ENCODE measurements around the gene PEAK1.
"Not testable (repeated sequence)": the region's sequence is repeated elsewhere in the genome, so short reads cannot be mapped to it uniquely, and the experiment has no call there.

PEAK1 gene

DNA sequence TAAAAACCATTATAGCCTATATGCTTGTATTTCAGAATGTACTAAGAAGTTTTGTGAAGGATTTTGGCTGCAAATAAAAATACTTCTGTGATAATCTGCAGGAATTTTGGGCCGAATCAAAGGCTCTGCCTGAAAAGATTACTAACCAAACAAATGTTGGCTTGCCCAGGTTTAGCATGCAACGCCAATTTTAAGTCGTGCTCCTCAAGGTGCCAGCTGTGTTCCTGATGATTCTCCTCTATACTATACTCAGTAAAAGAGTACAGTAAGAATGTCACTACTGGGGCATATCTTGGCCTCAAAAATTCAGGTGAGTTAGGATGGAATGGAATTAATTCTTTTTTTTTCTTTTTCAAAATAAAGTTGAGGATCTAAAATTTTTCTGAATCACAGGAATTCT, 198.2 kb downstream of the PEAK1 start:
- no peak for DNase-seq (ENCODE audit: low spot score)

DNA sequence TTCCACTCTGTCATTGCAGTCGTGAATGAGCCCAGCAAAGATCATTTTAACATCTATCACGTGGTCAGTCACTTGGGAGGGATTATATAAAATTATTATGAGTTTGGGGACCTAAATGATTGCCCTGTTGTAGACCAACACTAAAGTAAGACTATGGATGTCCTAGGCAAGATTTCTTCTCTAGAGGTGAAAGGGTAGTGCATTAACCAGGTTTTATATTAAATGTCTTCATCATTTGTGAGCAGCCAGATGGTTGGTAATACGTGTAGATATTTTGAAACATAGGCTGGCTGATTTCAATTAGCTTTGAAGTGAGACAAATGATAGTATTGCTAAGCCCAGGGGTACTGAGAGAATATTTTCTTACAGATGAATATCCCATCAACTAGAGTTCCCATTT, 198.7 kb downstream of the PEAK1 start:
- no peak for DNase-seq (ENCODE audit: low spot score)

DNA sequence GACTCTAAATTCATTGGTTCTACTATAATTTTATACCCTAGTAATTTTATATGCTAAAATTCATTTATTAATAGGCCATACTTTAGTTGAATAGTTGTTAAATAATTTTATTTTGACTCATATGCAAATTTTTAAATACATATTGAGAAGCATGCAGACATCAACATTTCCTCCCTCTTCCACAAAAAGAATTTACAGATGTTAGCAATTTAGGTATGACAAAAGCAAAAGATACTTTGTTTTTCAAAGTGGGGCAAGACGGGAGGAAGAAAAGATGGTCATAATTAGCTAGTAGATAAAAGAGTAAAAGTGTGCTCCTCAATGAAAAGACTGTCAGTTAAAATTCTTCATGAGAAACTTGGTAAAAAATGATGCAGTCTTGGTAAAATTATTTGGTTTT, 200.1 kb downstream of the PEAK1 start:
- DNase-seq (ENCODE audit: low spot score) = no peak

DNA sequence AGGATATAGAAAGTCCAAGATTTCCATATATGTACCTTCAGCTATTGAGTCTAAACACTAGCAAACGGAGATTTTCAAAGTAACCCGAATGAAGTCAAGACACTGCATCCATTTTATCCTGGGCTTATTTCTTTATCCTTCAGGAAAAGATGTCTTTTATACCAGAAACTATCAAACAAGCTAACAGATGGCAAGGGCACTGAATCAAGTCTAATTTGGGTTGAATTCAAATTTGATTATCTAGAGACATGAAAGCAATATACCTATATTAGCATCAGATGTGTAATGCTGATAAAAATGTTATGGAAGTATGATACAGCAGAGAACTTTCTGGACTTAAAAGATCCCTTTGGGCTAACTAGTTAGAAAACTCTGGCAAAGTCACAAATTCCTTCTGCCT, 210.7 kb downstream of the PEAK1 start:
- DNase-seq (ENCODE audit: low spot score) = no peak

DNA sequence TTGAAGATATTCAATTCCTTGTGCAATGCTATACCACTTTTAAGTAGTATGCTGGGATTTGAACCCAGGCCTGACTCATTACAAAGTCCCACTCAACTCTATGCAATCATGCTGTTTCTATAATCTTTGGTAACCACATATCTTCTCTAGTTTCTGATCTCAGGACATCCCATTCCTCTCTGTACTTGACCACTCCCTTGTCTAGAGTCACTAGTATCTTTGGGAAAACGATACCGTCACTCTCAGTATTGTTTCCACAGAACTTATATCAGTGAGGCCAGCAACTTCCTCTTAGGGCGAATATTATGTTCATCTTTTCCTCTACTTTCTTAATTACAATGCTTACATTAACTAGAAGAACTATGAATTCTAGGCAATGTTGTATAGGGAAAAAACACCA, 211.7 kb downstream of the PEAK1 start:
- DNase-seq (ENCODE audit: low spot score) = no peak

DNA sequence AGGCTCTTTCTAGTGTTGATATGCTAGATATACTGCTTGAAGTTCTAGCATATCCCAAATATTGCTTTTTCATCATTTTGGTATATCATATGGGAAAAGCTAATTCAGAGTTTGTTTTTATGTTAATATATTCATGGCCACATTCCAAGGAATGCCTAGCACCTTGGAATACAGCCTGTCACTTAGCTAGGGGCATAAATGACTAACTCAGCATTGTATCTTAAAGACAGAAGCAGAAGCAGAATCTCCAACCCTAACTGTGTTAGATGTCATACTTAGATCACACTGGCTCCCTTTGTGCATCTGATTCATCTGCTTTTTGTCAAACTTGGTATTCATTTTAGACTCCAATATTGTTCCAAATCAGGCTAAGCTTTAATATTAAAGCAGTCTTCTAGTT, 218.2 kb downstream of the PEAK1 start:
- DNase-seq (ENCODE audit: low spot score) = no peak

DNA sequence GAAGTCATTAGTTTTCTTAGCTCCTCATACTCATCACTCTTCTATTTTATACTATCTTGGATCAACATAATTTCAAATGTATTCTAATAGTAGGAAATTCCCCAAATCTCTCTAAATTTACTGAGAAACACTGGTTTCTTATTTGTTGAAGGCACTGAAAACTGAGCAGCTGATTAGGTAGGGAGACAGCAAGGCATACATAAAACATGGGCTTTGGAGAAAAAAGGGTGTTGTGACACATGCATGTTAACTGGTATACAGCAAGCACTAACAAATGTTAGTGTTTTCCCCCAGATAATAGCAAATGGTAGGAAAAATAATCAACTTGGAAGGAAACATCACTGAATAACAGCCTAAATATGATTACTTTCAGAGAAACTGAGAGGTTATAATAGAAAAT, 223.5 kb downstream of the PEAK1 start:
- DNase-seq (ENCODE audit: low spot score) = no peak

DNA sequence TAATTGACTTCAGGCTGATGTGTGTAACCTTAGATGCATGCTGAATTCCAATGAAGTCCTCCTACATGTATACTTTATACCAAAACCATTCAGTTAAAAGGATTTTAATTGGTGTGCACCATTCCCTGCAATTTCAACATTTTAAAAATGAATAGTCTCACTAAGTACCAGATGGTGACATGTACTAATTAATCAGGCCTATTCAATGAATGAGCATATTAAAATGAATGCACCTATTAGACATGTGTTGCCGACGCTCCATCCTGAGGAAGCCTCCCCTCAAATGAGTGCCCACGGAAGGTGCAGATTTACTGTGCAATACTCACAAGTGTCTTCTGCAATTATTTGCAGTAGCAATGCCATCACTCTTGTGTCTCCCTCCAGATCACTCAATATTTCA, 224.3 kb downstream of the PEAK1 start:
- no peak for DNase-seq (ENCODE audit: low spot score)

DNA sequence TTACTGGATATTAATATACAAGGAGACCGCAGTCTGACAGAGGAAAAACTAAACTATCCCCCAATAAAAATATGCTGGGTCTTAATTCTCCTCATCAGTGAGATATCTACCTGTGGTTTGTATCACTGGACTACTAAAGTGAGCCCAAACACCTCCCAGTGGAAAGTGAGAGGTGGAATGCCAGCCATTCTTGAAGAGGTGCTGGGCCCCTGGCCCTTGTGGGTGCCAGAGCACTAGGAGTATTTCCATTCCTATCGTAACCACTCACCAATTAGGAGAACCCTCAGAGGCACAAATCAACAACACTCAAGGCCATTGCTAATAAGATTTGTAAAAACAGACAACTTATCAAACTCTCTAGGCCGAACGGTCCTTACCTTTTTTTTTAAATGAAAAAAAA, 227.5 kb downstream of the PEAK1 start:
- DNase-seq (ENCODE audit: low spot score) = no peak

DNA sequence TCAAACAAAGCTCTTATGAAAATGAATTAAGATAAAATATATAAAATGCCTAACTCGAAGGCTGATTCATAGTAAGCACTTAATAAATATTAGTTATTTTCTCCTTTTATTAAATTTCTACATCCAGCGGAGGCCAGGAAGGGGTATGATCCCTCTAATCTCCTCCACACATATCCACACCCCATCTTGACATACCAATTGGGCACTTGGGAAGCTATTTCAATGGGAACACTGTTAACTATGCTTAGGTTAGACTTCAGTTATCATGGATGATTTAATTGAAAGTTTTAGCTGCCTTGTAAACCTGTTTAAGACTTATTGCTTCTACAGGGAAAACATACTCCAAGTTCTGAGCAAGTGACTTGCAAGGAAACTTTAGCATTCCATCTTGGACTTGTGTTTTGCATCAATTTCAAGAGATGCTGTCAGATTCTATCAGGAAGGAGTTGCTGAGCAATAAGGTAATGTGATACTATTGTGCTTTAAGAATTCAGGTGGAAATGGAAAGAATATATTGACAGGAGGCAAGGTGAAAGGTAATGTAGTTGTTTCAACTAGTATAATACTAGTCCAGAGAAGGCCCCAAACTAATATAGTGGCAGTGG, 228.6 kb downstream of the PEAK1 start:
- DNase-seq (ENCODE audit: low spot score) = no peak

DNA sequence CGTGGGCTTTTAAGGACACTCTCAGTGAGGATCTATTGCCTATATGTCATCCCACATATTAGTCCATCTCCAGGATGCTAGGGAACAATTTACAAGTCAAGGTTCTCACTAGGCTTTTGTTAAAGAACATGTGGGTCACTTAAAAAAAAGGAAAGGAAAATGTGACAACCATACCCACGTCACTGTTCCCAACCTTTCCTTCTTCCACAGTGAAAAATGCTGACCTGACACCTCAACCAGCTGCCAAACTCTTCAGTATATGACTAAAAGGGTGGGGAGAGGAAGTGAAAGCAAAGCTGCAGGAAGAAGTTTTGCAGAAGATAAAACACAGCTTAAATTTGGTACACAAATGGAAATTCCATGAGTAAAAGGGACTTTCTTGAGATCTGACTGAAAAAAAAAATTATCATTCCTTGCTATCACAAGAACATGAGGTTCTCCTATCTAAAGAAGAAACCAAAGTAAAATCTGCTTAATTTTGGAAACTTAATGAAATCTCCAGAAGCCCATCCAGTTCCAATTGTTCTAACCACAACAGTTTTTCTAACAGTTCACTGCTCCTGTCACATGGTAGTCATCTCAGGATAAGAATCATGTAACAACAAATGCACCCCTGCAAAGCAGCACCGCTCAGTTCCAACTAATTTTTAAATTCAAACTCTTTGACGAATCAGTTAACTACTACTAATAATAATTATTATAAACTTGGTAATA, 232.0 kb downstream of the PEAK1 start:
- no peak for DNase-seq (ENCODE audit: low spot score)

DNA sequence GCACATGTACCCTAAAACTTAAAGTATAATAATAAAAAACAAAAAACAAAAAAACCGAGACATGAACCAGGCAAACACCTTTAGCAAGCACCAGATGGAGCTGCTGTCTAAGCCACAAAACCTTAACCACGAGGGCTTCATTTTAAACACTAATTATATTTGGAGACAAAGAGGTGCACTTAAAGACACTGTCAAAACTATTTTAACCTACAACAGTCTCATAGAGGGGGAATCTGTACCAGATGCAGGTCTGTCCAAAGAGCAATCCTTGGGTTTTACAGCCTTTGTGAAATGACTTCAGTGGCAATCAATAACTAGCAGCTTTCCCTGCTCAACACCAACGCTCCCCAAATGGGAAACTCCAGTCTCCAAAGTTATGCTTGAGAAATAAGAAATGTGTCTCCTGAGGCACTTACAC, 233.3 kb downstream of the PEAK1 start:
- DNase-seq (ENCODE audit: low spot score) = no peak

DNA sequence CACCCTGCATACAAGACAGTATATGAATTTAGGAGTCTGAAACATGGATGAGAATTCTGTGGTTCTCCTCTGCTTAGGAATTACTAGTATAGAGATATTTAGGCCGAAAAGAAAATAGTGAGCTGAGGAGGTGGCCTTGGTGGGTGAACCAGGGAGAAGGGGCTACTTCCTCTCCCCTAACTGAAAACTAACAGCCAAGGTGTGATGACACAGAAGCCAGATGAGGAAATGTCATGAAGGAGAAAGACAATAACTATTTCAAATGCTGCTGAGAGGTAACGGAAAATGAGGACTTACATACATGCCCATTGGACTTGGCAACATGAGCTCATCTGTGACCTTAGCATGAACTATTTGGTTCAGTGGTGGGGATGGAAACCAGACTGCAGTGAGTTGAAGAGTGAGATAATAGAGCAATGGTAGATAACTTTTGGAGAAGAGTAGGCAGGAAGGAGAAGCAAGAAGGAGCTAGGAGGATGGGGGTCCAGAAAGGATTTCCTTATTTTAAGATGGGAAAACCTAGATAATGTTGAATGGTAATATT, 234.6 kb downstream of the PEAK1 start:
- no peak for DNase-seq (ENCODE audit: low spot score)

DNA sequence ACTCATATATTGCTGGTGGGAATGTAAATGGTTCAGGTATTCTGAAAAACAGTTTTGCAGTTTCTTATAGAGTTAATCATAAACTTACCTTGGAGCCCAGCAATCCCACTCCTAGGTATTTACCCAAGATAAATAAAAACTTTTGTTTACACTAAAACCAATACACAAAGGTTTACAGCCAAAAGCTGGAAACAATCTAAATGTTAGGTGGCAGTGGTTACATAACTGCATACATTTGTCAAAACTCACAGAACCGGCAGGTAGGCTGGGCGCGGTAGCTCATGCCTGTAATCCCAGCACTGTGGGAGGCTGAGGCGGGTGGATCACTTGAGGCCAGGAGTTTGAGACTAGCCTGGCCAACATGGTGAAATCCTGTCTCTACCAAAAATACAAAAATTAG, 235.6 kb downstream of the PEAK1 start:
- not testable (repeated sequence) for DNase-seq (ENCODE audit: low spot score)

DNA sequence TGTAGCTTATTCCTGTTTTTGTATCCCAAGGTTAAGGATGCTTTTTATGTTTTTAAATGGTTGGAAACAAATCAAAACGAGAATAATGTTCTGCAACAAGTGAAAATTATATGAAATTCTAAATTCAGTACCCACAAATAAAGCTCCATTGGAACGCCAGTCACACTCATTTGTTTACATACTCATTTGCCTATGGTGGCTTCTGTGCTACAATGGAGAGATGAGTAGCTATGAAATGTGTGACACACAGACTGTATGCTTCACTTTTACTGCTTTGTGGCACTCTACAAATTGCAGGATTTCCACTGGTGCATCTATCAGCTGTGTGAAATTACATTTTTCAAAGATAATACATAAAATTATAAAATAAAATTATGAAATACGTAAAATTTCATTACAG, 236.8 kb downstream of the PEAK1 start:
- DNase-seq (ENCODE audit: low spot score) = no peak

DNA sequence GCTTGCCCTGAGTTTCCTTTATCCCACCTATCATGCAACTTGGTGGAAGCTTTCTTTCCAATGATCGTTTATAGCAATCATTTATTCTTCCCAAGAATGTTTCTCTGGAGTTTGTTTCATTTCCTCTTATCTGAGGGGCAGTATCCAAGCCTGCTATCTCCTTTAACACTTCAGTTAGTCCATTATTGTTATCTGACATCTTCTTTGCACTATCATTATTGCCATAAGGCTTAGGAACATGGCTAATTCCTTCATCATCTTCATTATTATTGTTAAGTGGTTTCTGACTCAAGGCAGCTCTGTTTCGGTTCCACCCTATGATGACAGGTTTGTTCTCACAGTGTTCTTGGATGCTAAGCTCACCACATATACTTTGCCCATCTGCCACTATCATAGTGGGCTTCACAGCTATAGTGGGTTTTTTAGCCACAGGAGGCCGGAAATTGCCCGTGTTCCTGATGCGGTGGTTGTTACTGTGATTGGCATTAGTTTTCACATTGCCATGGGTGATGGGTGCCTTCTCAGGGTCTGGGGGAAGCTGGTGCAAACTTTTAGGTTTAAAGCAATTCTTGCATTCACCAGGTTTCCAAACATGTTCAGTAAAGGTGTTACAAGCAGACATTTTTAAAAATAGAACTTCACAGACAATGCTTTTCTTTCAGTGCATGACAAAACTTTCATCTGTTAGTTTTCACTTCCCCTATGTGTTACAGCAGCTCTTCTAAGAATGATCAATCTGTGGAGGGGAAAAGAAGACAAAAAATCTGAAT, 238.4 kb downstream of the PEAK1 start:
- no peak for DNase-seq (ENCODE audit: low spot score)

DNA sequence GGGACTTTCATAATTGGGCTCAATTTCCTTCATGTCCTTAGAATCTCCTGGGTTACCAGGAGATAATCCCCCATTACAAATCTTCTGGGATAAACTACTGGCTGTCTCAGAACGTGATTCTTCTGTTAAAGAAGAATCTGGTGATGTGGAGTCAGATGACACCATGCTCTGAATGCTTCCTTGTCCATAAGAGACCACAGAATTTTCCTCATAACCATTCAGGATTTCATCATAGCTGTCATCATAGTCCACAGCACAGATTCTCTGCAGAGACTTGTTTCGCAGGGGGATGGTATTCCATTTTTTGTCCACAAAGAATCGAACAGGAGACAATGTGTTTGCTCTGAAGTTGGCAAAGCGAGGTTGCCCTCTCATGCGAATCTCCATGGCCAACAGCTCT, 239.1 kb downstream of the PEAK1 start:
- DNase-seq (ENCODE audit: low spot score) = no peak

DNA sequence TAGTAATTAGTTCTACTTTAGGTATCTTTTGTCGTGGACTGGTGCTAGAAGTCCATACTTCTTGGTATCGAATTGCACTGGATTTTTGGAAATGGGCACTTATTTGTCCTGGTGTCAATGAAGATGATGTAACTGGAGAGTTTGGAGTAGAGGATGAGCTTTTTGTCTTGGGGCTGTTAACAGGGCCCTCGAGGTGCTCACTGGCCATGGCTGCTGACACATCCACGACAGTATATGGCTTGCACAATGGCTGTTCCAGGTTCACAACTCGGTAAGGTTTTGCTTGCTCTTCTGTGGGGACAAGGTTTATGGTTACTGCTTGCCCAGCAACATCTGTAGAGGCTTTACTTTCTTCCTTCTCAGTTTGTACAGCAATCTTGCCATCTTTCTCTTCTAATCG, 239.6 kb downstream of the PEAK1 start:
- no peak for DNase-seq (ENCODE audit: low spot score)

DNA sequence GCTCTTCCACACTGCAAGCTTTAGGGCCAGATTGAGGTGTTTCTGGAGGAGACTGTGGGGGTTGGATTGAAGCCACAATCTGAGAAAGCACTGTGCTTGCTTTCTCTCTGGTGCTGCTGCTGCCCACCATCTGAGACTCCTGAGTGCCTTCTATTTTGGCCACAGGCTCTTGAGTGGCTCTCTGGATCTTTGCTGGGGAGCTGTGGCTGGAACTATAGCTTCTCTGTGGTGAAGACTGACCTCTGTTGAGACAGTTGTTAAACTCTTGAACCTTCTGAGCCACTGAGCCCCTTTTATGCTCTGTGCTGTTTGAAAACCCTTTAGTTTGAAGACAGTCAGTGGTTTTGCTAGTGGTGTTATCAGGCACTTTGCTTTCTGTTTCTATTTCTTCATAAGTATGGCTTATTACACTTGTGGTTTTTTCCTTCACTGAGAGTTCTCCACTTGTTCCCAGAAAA, 240.3 kb downstream of the PEAK1 start:
- DNase-seq (ENCODE audit: low spot score) = no peak

DNA sequence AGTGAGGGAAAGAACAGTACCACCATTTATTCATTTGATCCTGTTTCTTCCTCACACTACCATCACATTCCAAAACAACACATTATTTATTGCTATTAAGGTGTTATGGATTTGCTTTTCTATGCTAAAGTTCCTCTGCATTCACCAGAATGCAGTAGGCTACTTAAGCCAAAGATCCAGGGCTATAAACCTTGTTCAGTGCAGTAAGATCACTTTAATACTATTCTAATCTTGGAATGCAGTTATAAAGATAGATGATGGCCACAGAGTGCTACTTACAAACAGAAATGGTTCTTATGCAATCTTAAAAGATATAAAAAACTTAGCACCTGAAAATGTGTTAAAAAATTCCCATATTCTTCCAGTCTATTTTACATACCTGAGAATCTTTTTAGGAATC, 241.5 kb downstream of the PEAK1 start:
- no peak for DNase-seq (ENCODE audit: low spot score)

DNA sequence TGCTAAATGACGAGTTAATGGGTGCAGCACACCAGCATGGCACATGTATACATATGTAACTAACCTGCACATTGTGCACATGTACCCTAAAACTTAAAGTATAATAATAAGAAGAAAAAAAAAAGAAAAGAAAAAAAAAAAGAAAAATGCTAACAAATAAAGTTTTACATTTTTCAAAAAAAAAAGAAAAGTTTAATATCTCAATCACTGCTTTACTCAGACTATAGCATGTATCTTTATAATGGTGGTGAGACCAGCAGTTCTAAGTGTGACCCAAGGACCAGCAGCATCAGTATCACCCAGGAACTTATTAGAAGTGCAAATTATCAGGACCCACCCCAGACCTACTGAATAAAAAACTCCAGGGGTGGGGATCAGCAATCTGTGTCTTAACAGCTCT, 243.8 kb downstream of the PEAK1 start:
- not testable (repeated sequence) for DNase-seq (ENCODE audit: low spot score)

DNA sequence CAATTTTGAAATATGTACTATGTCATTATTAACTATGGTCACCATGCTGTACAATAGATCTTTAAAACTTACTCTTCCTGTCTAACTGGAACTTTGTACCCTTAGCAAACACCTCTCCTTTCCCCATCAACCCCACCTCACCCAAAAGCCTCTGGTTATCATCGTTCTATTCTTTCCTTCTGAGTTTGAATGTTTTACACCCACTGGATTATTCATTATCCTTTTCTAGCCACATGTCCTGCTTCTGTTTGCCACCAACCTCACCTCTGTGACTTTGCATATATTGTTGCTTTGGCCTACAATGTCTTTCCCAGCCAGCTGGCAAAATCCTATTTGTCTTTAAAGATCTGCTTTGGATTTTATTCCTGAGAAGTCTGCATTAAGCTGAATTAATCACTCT, 246.4 kb downstream of the PEAK1 start:
- no peak for DNase-seq (ENCODE audit: low spot score)

Data from CD4-positive, alpha-beta T cell treated with Interleukin-15 for 4 hours (primary cell).